IPS-20b (cell line): Measurements from ENCODE around the gene SLC39A12.

Experiments
- H3K27ac ChIP-seq: one replicate; pipeline ENCODE4 v1.5.1; 2013; ENCODE audit warnings: low read length
- H3K27me3 ChIP-seq: 2 replicates; pipeline ENCODE4 v1.6.1; 2013; ENCODE audit warnings: mild to moderate bottlenecking, low read length, inconsistent platforms; ENCODE audit not compliant: insufficient read depth
- H3K36me3 ChIP-seq: 2 replicates; pipeline ENCODE4 v1.6.1; 2013; ENCODE audit warnings: low read depth, mild to moderate bottlenecking, inconsistent platforms, low read length, moderate library complexity; ENCODE audit not compliant: insufficient read depth
- H3K4me1 ChIP-seq: 2 replicates; pipeline ENCODE4 v1.6.1; 2013; ENCODE audit warnings: mild to moderate bottlenecking, control low read depth, inconsistent platforms, low read length, moderate library complexity; ENCODE audit not compliant: insufficient read depth
- H3K4me3 ChIP-seq: 2 replicates; pipeline ENCODE4 v1.5.1; 2013; ENCODE audit warnings: mild to moderate bottlenecking, low read length, inconsistent platforms
- H3K9ac ChIP-seq: 2 replicates; pipeline ENCODE4 v1.6.1; 2013; ENCODE audit warnings: low read depth, mild to moderate bottlenecking, inconsistent platforms, low read length, moderate library complexity
- H3K9me3 ChIP-seq: 2 replicates; pipeline ENCODE4 v1.6.1; 2013; ENCODE audit warnings: mild to moderate bottlenecking, low read depth, low read length, inconsistent platforms; ENCODE audit not compliant: insufficient read depth

SLC39A12 gene

GRCh38 chr10:18073314-18073713, 121.6 kb downstream of the SLC39A12 start:
- H3K9ac ChIP-seq: no peak overlapping the region
- H3K4me3 ChIP-seq: no peak overlapping the region
- no peaks in the 10 kb centered on the region for H3K27me3 ChIP-seq
- no peaks in the 10 kb centered on the region for H3K4me1 ChIP-seq
- no peaks in the 10 kb centered on the region for H3K36me3 ChIP-seq
- H3K27ac ChIP-seq: no peak overlapping the region
- H3K9me3 ChIP-seq: no peaks in the 10 kb centered on the region

GRCh38 chr10:18075881-18076280, 124.2 kb downstream of the SLC39A12 start:
- no peaks in the 10 kb centered on the region for H3K9me3 ChIP-seq
- H3K9ac ChIP-seq: no peak overlapping the region
- H3K4me3 ChIP-seq: no peak overlapping the region
- H3K27me3 ChIP-seq: no peaks in the 10 kb centered on the region
- H3K4me1 ChIP-seq: peaks cover 5% of the 10 kb centered on the region; the same call in 1 of the 2 replicates
- H3K27ac ChIP-seq: no peak overlapping the region
- H3K36me3 ChIP-seq: no peaks in the 10 kb centered on the region

DNA sequence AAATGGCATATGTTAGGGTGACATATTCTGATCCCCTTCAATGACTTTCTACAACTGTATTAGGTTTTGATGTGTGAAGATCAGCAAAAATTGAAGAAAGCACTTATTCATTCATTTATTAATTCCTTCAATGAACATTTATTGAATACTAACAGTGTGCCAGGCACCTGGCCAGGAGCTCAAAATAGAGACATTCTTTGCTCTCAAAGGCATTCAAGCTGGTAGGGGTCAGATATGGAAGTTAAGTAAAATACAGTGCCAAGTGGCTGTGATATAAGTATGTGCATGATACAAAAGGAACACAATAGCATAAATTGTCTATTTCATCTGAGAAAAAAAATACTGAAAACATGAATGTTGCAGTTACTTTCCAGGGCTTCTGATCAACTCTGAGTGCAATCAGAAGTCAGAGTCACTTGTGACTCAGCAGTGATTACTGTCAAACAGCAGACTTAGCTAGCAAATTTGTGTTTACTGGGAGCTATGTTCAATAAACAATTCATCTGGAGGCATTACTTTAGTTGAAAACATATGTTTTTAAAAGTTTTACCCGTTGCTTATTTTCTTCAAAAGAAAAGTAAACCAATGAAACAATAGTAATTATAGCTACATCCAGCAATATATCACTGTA, 128.1 kb downstream of the SLC39A12 start:
- Histone ChIP-seq H3K4me3 (no peak overlapping the region), H3K9me3 (no peaks in the 10 kb centered on the region)

GRCh38 chr10:18082381-18082780, 130.7 kb downstream of the SLC39A12 start:
- H3K4me3 ChIP-seq: no peak overlapping the region
- H3K4me1 ChIP-seq: peaks cover 5% of the 10 kb centered on the region; the same call in 1 of the 2 replicates
- H3K27ac ChIP-seq: no peak overlapping the region
- no peaks in the 10 kb centered on the region for H3K9me3 ChIP-seq
- H3K27me3 ChIP-seq: no peaks in the 10 kb centered on the region
- H3K36me3 ChIP-seq: no peaks in the 10 kb centered on the region
- H3K9ac ChIP-seq: no peak overlapping the region

More for the DNA sequence above, 128.1 kb downstream of the SLC39A12 start:
- H3K36me3 ChIP-seq: no peaks in the 10 kb centered on the region
- H3K4me1 ChIP-seq: peaks cover 5% of the 10 kb centered on the region; the same call in 1 of the 2 replicates
- H3K27me3 ChIP-seq: no peaks in the 10 kb centered on the region
- no peak overlapping the region for H3K27ac ChIP-seq
- no peak overlapping the region for H3K9ac ChIP-seq

GRCh38 chr10:18085855-18086254, 134.1 kb downstream of the SLC39A12 start:
- H3K27ac ChIP-seq: no peak overlapping the region
- no peaks in the 10 kb centered on the region for H3K9me3 ChIP-seq
- H3K9ac ChIP-seq: no peak overlapping the region
- no peaks in the 10 kb centered on the region for H3K27me3 ChIP-seq
- H3K4me1 ChIP-seq: no peaks in the 10 kb centered on the region
- H3K4me3 ChIP-seq: no peak overlapping the region
- no peaks in the 10 kb centered on the region for H3K36me3 ChIP-seq

DNA sequence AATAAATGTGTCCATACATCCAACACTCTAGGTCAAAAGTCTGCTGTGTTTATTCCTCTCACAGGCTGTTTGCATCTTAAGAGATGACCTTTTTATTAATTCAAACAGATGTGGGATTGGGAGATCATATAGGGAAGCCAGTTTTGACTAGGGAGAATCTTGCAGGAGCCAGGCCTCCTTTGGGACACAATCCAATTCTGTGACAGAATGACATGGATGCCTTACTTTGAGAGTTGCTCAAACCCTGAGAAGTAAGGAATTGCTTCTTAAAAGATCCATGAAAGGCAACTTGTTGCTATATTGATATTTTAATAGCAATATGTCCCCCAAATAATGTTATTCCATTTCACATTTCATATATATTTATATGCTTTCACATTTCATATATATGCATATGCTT, 135.0 kb downstream of the SLC39A12 start:
- Histone ChIP-seq H3K36me3 (no peaks in the 10 kb centered on the region), H3K9ac (no peak overlapping the region), H3K27ac (no peak overlapping the region), H3K27me3 (no peaks in the 10 kb centered on the region), H3K4me3 (no peak overlapping the region), H3K4me1 (no peaks in the 10 kb centered on the region), H3K9me3 (no peaks in the 10 kb centered on the region)

- Histone ChIP-seq H3K4me1 (no peaks in the 10 kb centered on the region), H3K9me3 (no peaks in the 10 kb centered on the region), H3K9ac (no peak overlapping the region)
Measured at GRCh38 chr10:18087355-18087754, 135.6 kb downstream of the SLC39A12 start.

More at GRCh38 chr10:18087355-18087754, 135.6 kb downstream of the SLC39A12 start:
- H3K27me3 ChIP-seq: no peaks in the 10 kb centered on the region
- H3K4me3 ChIP-seq: no peak overlapping the region
- no peaks in the 10 kb centered on the region for H3K36me3 ChIP-seq
- no peak overlapping the region for H3K27ac ChIP-seq
